ENCODE measurements around the gene INPP5J.

DNA sequence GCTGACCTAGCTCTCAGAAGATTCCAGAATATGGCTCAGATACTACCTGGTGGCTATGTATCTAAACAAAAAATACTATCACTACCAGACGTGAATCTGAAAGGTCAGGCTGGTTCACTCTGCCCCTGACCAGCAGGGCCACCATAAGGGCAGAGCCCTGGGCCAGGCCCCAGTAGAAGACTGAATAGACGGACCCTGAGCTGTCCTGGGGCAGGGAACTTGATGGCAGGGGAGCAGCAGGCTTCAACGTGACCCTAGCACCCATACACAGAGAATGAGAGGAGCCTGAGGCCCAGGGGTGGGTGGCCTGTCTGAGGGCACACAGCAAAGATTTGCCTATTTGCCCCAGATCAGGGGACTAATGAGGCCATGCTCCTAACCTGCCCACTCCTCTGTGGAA is 30.6 kb downstream of the INPP5J start:
- TF ChIP-seq, protein P1, sequence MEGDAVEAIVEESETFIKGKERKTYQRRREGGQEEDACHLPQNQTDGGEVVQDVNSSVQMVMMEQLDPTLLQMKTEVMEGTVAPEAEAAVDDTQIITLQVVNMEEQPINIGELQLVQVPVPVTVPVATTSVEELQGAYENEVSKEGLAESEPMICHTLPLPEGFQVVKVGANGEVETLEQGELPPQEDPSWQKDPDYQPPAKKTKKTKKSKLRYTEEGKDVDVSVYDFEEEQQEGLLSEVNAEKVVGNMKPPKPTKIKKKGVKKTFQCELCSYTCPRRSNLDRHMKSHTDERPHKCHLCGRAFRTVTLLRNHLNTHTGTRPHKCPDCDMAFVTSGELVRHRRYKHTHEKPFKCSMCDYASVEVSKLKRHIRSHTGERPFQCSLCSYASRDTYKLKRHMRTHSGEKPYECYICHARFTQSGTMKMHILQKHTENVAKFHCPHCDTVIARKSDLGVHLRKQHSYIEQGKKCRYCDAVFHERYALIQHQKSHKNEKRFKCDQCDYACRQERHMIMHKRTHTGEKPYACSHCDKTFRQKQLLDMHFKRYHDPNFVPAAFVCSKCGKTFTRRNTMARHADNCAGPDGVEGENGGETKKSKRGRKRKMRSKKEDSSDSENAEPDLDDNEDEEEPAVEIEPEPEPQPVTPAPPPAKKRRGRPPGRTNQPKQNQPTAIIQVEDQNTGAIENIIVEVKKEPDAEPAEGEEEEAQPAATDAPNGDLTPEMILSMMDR (IDR thresholded peaks at IDR 0.05) = no peak
- no peak for TF ChIP-seq POLR2AphosphoS5 (IDR thresholded peaks at IDR 0.05)
- no peak for TF ChIP-seq POLR2A (IDR thresholded peaks at IDR 0.05)
- no peak for TF ChIP-seq EP300 (IDR thresholded peaks at IDR 0.05)

Data from sigmoid colon (tissue), 4 donors.